Neural progenitor cell (in vitro differentiated cells): Measurements from ENCODE around the gene SIGLEC6. TPM values are rescaled to one million over a fixed set of nuclear protein-coding genes. Genes with fewer than 3 reads are reported as not detected.

Experiments used
- DNase-seq: peaks from one replicate; pipeline ENCODE4 v3.0.0-alpha.2; 2016; ENCODE audit warnings: low spot score
- H2AFZ ChIP-seq: fragments of 200-600 bp; sonication (generic); replicated peaks from 2 replicates; pipeline ENCODE4 v1.6.1; 2016; ENCODE audit warnings: antibody characterized with exemption
- H3F3A ChIP-seq: fragments of 200-600 bp; sonication (generic); 2 replicates; pipeline ENCODE4 v1.6.1; 2016; ENCODE audit warnings: antibody characterized with exemption, low read depth
- H3K27ac ChIP-seq: fragments of 200-600 bp; sonication (generic); 2 replicates; pipeline ENCODE4 v1.5.1; 2016; ENCODE audit warnings: mild to moderate bottlenecking
- H3K27me3 ChIP-seq: fragments of 200-600 bp; sonication (generic); 2 replicates; pipeline ENCODE4 v1.6.1; 2016; ENCODE audit warnings: mild to moderate bottlenecking, moderate library complexity
- H3K36me3 ChIP-seq: fragments of 200-600 bp; sonication (generic); 2 replicates; pipeline ENCODE4 v1.5.1; 2016
- H3K4me1 ChIP-seq: fragments of 200-600 bp; sonication (generic); 2 replicates; pipeline ENCODE4 v1.6.1; 2016; ENCODE audit warnings: mixed run types
- H3K4me2 ChIP-seq: fragments of 200-600 bp; sonication (generic); 2 replicates; pipeline ENCODE4 v1.6.1; 2016
- H3K4me3 ChIP-seq: fragments of 200-600 bp; sonication (generic); 2 replicates; pipeline ENCODE4 v1.5.1; 2016
- H3K79me2 ChIP-seq: fragments of 200-600 bp; sonication (generic); 2 replicates; pipeline ENCODE4 v1.6.1; 2016; ENCODE audit warnings: low read depth
- H3K9ac ChIP-seq: fragments of 200-600 bp; sonication (generic); 2 replicates; pipeline ENCODE4 v1.6.1; 2016
- H3K9me3 ChIP-seq: fragments of 200-600 bp; sonication (generic); 2 replicates; pipeline ENCODE4 v1.5.1; 2016; ENCODE audit warnings: low read depth
- H4K20me1 ChIP-seq: fragments of 200-600 bp; sonication (generic); 2 replicates; pipeline ENCODE4 v1.6.1; 2016; ENCODE audit warnings: low read depth
- H3K27ac Mint-ChIP-seq: 3 replicates; pipeline ENCODE4 v1.8.0; 2021; ENCODE audit warnings: mixed read lengths
- H3K27me3 Mint-ChIP-seq: 2 replicates; pipeline ENCODE4 v1.8.0; 2022; ENCODE audit warnings: low read depth, mild to moderate bottlenecking, inconsistent platforms, moderate library complexity, mixed read lengths; ENCODE audit not compliant: insufficient read depth
- H3K36me3 Mint-ChIP-seq: 3 replicates; pipeline ENCODE4 v1.8.0; 2021; ENCODE audit warnings: mixed read lengths
- H3K4me1 Mint-ChIP-seq: 3 replicates; pipeline ENCODE4 v1.8.0; 2021; ENCODE audit warnings: mixed read lengths
- H3K4me3 Mint-ChIP-seq: 3 replicates; pipeline ENCODE4 v1.8.0; 2021; ENCODE audit warnings: mild to moderate bottlenecking, moderate library complexity, mixed read lengths
- H3K9me3 Mint-ChIP-seq: 3 replicates; pipeline ENCODE4 v1.8.0; 2020; ENCODE audit warnings: mixed read lengths
- CTCF ChIP-seq: fragments of 200-600 bp; sonication (generic); IDR thresholded peaks from 2 replicates; pipeline ENCODE4 v1.5.1; 2017; ENCODE audit warnings: antibody characterized with exemption, mild to moderate bottlenecking
- EZH2 ChIP-seq: fragments of 200-600 bp; sonication (generic); IDR thresholded peaks from 2 replicates; pipeline ENCODE4 v1.6.1; 2017; ENCODE audit warnings: antibody characterized with exemption, mild to moderate bottlenecking, moderate library complexity
- EZH2phosphoT487 ChIP-seq: fragments of 200-600 bp; sonication (generic); IDR thresholded peaks from 2 replicates; pipeline ENCODE4 v1.6.1; 2017; ENCODE audit warnings: antibody characterized with exemption
- total RNA-seq: library from RNA; depleted of rRNA; stranded (reverse); fragments of >200 nt; gene quantifications from 2 replicates; pipeline ENCODE4 v1.2.3, GENCODE V29; 2015; ENCODE audit warnings: low replicate concordance

Gene SIGLEC6
- total RNA-seq, 1 donor from 2014 or later = not detected

- no peak overlapping the region for H3K4me2 ChIP-seq
- H3F3A ChIP-seq = no peaks in the 10 kb centered on the region
- Mint-ChIP-seq H3K9me3 (no peaks in the 10 kb centered on the region), H3K27me3 (peaks cover 9% of the 10 kb centered on the region), H3K36me3 (no peaks in the 10 kb centered on the region), H3K4me1 (peaks cover 14% of the 10 kb centered on the region), H3K27ac (no peak overlapping the region), H3K4me3 (no peak overlapping the region)
- DNase-seq = no peak
- TF ChIP-seq EZH2phosphoT487 (no peak), EZH2 (no peak), CTCF (no peak)
- H3K4me3 ChIP-seq = no peak overlapping the region
- no peak overlapping the region for H3K9ac ChIP-seq
- H3K4me1 ChIP-seq = no peaks in the 10 kb centered on the region
- H3K9me3 ChIP-seq = no peaks in the 10 kb centered on the region
- peaks cover 11% of the 10 kb centered on the region for H3K79me2 ChIP-seq
- H3K27me3 ChIP-seq = peaks cover 20% of the 10 kb centered on the region
- no peak overlapping the region for H2AFZ ChIP-seq
- no peak overlapping the region for H3K27ac ChIP-seq
- H3K36me3 ChIP-seq = no peaks in the 10 kb centered on the region
- H4K20me1 ChIP-seq = no peaks in the 10 kb centered on the region
These were observed 36.1 kb upstream of the SIGLEC6 start for GRCh38 chr19:51567583-51567982.

- Histone ChIP-seq H3K9me3 (no peaks in the 10 kb centered on the region), H3K4me2 (no peak overlapping the region), H3K4me1 (no peaks in the 10 kb centered on the region), H3K27ac (no peak overlapping the region), H2AFZ (no peak overlapping the region), H3K4me3 (no peak overlapping the region), H3K79me2 (peaks cover 4% of the 10 kb centered on the region), H3K27me3 (peaks cover 20% of the 10 kb centered on the region), H3F3A (no peaks in the 10 kb centered on the region), H3K36me3 (no peaks in the 10 kb centered on the region), H3K9ac (no peak overlapping the region), H4K20me1 (no peaks in the 10 kb centered on the region)
- Mint-ChIP-seq H3K4me3 (no peak overlapping the region), H3K4me1 (peaks cover 4% of the 10 kb centered on the region), H3K36me3 (no peaks in the 10 kb centered on the region), H3K9me3 (no peaks in the 10 kb centered on the region), H3K27ac (no peak overlapping the region), H3K27me3 (peaks cover 11% of the 10 kb centered on the region)
- no peak for DNase-seq
- TF ChIP-seq EZH2 (no peak), EZH2phosphoT487 (no peak), CTCF (no peak)
These were observed 35.1 kb upstream of the SIGLEC6 start for GRCh38 chr19:51566489-51567100.

- no peaks in the 10 kb centered on the region for H3F3A ChIP-seq
- Mint-ChIP-seq H3K27ac (no peak overlapping the region), H3K4me3 (no peak overlapping the region), H3K4me1 (peaks cover 2% of the 10 kb centered on the region), H3K9me3 (no peaks in the 10 kb centered on the region), H3K36me3 (no peaks in the 10 kb centered on the region), H3K27me3 (peaks cover 13% of the 10 kb centered on the region)
- no peaks in the 10 kb centered on the region for H4K20me1 ChIP-seq
- TF ChIP-seq EZH2phosphoT487 (no peak), CTCF (no peak), EZH2 (no peak)
- DNase-seq = no peak
- no peaks in the 10 kb centered on the region for H3K79me2 ChIP-seq
- no peak overlapping the region for H3K9ac ChIP-seq
- no peak overlapping the region for H3K27ac ChIP-seq
- no peak overlapping the region for H2AFZ ChIP-seq
- no peaks in the 10 kb centered on the region for H3K4me1 ChIP-seq
- no peaks in the 10 kb centered on the region for H3K36me3 ChIP-seq
- no peak overlapping the region for H3K4me3 ChIP-seq
- H3K4me2 ChIP-seq = no peak overlapping the region
- peaks cover 20% of the 10 kb centered on the region for H3K27me3 ChIP-seq
- H3K9me3 ChIP-seq = no peaks in the 10 kb centered on the region
These were observed 34.1 kb upstream of the SIGLEC6 start for GRCh38 chr19:51565583-51565982.
